DMS53 treated with DMSO at 0.1 percent for 48 hours (cell line): Measurements from ENCODE around the gene FAM20B.

Experiments
- DNase-seq: peaks from one replicate; lab custom pipeline; 2025; ENCODE audit not compliant: unreplicated experiment; lab: John Stamatoyannopoulos, UW

The FAM20B gene

DNA sequence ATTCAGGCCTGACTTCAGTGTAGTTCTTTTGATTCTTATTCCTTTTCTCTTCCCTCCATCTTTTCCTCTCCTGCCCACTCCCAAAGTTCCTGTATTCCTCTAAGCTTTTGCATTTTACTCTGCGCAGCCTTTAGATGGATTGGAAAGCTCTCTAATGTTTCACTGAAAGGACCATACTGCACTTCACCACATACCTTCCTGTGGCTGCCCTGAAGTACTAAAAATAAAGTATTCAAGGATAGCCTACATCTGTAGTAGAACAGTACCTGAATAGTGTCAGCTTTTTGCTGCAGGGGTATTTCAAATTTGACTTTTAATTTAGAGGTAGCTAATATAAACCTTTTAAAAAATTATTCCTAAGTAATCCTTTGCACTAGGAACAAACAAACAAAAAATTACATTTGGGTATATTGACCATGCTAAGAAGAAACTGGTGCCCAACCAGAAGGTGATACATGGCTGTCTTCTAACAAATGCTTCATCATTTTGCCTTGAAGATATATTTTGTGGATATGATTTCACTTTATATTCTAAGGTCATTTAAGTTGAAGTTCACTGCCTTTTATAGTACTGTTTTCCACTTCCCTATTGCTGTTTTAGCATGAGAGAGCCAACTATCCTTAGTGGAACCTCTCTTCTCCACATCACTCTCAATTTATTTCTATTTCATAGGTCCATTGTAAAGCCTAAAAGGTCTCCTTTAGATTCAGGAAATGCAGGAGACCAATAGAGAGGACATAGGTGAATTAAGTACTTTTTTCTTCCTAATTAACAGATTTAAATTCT, 22.8 kb downstream of the FAM20B start:
- no peak for DNase-seq

DNA sequence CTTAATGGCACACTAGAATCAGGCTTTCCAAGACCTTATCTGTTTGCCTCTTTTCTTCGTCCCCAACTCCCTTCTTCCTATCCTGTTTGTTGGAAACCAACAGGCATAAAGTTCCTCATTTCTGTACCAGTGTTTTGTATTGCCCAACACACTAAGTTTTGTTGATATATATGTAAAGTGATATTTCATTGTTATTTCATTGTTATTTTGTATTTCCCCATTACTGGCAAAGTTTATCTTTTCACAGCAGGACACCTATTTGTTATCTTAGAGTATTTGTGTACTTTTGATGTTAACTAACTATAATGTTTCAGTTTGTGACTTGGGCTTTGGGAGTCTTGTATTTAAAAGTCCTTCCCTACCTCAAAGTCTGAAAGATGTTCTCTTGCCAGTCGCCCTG, 27.1 kb downstream of the FAM20B start:
- no peak for DNase-seq

DNA sequence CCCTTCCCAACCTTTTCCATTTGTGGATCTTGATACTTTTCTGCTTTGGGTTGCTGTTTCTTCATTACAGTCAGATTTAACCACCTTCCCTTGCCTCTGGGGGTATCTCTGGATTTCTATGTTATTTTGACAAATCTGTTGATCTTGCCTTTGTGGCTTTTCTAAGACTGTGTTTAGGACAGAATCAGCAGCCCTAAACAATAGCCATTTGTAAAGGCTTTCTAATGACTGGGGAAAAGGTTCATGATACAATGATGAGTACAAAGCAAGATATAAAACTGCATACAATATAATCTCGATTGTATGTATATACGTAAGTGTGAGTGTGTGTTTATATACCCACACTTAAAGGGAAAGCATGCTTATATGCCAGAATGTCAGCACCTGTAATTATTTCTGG, 27.8 kb downstream of the FAM20B start:
- no peak for DNase-seq

DNA sequence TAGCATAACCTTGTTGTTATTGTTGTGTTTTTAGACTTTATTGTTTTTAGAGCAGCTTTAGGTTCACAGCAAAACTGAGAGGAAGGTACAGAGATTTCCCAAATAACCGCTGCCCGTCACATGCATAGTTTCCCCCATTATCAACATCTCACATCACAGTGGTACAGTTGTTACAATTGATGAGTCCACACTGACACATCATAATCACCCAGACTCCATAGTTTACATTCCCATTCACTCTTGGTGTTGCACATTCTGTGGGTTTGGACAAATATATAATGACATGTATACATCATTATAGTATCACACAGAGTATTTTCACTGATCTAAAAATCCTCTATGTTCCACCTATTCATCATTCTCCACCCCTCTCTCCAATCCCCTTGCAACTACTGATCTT, 30.2 kb downstream of the FAM20B start:
- DNase-seq = no peak

DNA sequence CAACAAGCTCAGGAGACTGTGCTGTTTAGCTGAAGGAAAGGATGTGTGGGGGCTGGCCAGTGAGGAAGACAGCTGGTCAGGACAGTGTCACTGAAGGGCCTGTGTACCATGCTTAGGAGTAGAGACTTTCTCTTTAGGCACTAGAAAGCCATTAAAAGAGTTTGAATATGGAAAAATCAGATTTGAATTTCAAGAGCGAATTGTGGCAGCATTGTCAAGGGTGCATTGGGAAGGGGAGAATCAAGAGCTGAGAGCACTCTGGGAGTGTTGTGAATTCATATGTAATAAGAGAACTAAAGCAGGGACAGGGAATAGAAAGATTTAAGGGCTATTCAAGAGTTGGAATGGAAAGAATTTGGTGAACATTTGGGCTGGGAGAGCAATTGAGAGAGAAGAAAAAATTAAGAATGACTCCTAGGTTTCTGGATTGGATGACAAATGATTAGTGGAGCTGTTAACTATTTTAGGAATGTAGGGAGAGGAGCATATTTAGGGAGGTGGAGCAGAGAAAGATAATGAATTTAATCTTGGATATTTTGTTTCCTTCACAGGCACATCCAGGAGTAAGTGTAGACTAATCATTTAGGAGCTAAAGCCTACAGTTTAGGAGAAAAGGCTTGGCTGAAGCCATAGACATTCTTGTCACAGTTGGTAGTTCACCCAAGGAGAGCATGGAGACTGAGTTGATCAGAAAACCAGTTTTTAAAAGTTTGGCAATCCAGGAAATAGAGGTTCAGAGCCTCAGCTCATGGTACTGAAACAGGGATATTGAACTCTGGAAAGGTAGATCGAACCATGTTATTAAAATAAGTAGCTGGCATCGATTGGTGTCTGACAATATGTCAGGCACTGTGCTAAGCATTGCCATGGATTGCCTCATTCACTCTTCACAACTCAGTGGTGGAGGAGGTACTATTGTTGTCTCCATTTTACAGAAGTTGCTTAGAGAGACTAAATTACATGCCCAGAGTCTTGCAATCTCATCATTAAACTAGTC, 33.1 kb downstream of the FAM20B start:
- DNase-seq = no peak

DNA sequence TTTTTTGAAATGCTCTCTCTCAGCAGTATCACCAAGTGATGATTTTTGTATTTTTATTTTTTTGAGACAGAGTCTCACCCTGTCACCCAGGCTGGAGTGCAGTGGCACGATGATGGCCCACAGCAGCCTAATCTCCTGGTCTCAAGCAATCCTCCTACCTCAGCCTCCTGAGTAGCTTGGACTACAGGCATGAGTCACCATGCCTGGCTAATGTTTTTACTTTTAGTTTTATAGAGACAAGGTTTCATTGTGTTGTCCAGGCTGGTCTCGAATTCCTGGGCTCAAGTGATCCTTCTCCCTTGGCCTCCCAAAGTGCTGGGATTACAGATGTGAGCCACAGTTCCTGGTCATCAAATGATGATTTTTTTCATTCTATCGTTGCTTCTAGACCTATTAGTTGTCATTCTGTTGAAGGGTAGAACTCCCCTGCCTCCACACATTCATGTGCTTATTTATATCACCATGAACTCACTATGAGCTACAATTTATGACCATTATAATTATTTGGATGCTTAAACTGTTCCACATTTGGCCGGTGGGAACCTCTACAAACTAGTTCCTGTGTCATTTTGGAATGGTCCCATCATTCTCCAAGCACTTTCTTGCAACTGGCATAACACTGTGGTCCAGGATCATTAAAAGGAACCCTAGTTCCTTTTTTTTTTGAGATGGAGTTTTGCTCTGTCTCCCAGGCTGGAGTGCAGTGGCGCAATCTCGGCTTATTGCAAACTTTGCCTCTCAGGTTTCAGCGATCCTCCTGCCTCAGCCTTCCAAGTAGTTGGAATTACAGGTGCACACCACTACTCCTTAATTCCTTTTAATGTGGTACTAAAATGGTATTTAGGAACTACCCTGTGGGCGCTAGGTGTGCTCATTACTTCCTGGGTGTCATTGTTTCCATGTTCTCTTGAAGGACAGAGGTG, 35.9 kb downstream of the FAM20B start:
- DNase-seq = no peak

DNA sequence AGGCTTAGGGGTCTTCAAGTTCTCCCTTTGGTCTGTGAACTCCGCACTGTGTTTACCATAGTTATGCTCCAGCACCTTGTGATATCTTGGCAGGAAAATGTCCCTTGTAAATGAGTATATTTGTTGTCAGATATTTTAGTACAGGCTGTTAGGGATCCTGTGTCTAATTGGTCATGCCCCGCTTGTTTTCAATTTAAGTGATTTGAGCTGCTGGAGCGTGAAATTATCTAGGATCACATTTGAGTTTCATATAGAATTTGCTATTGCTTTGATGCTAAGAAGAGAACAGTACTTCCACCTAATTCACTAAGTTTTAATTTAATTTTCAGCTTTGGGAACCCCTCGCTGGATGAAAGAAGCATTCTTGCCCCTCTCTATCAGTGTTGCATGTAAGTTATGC, 40.8 kb downstream of the FAM20B start:
- no peak for DNase-seq

DNA sequence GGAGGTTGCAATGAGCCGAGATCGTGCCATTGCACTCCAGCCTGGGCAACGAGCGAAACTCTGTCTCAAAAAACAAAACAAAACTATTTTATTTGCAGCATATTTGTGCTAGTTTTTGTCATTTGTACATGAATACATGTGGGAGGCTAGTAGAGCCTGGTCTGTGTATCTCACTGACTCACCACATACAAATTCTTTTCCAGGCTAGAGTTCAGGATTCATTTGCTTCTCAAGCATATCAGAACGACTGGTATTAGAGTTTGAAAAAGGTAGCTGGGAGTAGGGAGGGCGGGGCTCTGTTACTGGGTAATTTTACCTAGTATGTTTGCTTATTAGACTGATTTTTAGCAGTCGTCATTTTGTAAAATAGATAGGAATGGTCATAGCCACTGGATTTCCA, 51.7 kb downstream of the FAM20B start:
- no peak for DNase-seq

DNA sequence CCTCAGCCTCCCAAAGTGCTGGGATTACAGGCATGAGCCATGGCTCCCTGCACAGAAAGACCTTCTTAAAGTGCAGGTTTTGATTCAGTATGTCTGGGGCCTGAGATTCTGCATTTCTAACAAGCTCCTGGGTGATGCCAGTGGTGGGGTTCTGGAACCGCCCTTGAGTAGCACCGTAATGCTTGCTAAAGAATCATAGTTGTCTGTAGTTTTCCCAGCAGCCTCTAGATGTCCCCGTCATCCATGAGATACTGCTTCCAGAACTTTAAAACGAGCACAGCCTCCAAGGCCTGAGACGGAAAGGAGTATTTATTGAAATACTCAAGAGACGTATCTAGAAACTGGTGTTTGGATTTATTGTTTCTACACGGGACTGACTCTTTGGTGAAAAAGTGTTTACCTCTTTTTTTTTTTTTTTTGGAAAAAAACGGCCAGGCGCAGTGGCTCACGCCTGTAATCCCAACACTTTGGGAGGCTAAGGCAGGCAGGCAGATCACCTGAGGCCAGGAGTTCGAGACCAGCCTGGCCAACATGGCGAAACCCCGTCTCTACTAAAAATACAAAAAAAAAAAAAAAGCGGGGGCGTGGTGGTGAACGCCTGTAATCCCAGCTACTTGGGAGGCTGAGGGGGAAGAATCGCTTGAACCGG, 53.5 kb downstream of the FAM20B start:
- DNase-seq = peak; percentile 74

DNA sequence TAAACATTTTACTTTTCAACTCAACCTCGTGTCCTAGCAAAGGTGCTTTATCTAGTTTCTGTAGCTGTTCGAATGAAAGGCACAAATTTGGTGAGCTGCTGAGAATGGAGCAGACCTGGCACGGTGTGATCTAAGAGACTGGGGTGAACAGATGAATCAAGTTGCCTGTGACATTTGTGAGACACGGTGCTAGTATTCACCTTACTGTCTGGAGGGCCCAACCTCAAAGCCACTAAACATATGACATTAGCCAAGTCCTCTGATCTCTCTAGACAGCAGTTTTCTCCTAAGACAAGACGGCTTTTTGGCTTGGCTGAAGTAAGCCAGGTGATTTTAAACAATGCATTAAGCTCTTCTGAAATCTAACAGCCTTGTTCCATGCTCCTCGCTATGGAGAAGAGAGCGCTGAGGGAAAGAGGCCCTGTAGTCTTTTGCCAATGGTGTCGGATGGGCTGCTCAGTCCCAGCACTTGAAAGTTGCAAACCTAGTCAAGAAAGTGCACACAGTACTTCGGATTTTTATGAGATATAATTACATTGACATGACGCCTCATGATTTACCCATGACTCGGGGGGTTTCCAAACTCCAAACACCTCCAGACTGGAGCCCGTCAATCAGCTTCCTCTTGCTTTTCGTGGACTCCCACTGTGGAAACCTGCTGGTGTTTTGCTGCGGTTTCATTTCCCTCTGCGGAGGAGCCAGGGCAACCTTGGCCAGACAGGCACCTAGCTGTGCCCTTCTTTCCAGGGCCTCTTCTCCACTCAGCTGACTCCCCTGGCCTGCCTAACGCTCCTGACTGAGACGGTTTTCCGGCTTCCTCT, 55.4 kb downstream of the FAM20B start:
- DNase-seq = no peak

DNA sequence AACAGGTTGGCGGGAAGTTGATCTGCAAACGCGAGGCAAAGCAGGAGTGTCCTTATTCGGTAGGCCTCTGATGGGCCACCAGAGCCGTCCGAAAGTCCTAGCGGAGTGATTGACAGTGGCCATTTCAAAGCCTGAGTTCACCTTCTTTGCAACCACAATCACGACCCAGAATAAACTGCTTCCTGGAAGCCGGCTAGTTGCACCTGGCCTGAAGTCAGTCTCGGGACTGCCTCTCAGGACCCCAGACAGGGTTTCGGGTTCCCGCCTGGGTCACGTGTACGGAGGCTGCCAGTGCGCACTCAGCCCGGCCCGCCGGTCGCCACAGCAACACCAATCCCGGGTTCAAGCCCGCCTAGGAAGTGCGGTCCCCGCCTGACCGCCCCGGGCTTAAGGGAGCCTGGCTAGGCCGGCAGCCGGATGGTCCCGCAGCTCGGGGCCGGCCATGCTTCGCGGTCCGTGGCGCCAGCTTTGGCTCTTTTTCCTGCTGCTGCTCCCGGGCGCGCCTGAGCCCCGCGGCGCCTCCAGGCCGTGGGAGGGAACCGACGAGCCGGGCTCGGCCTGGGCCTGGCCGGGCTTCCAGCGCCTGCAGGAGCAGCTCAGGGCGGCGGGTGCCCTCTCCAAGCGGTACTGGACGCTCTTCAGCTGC, 56.1 kb downstream of the FAM20B start, which contains the start of gene TOR3A:
Gene TOR3A (plus strand): TSS at position 384 of the 646 bp plus-strand sequence. CDS start 59 bp downstream, at position 443.
- peak; percentile 95 for DNase-seq

DNA sequence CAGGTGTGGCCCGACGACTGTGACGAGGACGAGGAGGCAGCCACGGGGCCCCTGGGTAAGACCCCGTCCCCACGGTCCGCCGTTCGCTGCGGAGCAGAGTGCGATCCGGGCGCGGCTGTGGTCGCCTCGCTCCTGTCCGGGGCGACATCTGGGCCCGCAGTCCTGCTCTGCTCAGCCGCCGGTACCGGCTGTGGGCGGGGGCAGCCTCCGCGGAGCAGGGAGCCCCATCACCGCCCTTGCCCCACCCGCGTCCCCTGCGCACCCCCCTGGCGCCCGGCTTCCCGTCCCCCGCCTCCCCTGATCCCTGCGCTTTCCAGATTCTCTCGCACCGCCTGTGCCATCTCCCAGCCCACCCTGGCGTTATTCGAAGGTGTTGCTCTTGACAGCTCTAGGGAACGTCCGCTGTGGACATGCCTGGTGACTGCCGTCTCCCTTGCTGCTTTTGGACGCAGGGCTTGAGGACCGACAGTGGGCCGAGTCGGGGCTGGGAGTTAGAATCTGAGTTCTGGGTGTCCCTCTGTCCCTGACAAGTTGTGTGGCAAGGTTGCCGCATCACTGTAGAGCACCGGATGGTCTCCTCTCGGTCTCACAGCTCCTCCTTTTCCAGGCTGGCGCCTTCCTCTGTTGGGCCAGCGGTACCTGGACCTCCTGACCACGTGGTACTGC, 56.8 kb downstream of the FAM20B start:
- peak; percentile 6 for DNase-seq

DNA sequence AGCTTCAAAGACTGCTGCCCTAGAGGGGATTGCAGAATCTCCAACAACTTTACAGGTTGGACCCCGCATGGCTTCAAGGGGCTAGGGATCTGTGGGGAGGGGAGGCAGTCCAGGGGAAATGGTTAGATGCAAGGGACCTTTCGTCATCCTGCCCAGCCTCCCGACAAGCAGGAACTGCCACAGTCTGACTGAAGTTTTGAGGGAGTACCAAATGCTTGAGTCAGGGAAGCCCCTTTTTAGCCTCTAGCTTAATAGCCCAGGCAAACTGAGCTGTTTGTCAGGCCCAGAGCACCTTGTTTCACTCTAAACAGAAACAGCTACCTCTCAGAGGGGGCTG, 57.3 kb downstream of the FAM20B start:
- no peak for DNase-seq

DNA sequence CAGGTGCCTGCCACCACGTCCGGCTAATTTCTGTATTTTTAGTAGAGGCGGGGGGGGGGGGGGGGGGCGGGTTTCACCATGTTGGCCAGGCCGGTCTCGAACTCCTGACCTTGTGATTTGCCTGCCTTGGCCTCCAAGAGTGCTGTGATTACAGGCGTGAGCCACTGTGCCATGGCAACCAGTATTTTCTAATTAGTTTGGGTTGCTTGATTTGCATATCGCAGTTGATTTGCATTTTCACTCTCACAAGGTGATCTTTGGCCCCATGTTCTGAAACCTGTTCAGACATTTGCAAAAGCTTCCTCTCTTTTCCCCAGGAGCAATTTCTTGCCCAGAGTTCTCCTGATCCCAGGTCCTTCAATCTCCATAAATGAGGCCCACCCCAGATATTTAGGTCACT, 57.8 kb downstream of the FAM20B start:
- no peak for DNase-seq

DNA sequence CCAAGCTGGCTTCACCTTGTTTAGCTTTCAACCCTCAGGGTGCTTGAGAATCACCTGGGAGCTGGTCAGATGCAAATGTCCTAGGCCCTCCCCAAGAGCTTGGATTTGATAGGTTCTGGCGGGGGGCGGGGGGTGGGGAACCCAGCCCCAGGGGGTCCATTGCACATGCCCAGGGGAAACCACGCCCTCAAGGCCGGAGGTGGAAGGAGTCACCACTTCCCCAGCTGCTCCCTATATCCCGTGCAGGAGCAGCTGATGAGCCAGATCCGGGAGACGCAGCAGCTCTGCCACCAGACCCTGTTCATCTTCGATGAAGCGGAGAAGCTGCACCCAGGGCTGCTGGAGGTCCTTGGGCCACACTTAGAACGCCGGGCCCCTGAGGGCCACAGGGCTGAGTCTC, 62.0 kb downstream of the FAM20B start:
- DNase-seq = no peak

DNA sequence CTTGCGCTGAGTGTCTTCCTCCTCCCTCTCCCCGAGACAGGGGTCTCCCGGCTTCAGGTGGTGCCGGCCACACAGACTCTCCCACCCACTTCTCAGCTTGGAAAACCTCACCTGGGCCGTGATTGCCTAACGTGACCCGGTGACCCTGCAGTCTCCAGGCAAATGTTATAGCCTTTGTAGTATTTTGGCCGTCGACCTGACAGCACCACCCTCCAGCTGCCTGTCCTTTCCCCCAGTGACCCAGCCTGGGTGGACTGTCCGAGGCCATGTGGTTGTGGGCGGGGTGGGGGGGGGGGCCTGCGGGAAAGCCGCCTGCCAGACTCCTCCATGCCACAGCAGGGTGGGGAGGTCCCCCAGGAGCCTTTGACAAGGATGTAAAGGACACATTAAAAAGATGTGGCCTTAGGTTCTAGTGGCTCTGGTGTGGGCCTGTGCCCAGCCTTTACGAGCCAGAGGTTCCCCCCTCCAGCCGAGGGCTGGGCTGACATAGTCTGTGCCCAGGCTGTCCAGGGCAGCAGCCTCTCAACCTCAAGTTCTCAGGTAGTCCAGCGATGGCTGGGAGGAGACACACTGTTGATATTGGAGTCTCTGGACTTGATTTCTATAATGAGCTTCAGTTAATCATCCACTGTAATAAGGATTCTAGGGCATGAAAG, 64.3 kb downstream of the FAM20B start:
- no peak for DNase-seq

DNA sequence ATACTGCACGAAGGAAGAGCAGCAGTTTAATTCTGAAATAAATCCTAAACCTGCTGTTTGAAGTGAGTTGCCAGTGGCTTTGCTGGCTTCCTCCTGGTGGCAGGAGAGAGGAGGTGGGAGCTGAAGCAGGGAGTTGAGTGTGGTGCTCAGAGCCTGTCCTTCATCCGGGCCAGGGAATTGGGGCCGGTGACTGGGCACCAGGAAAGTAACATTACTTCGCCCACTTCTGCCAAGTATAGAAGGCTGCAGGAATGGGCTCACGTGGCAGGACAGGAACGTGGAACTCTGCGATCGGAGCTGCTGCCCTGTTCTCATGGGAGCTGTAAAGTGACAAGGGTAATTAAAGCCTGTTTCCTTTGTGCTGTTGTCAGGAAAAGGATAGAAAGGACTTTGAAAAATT, 64.8 kb downstream of the FAM20B start:
- DNase-seq = no peak

DNA sequence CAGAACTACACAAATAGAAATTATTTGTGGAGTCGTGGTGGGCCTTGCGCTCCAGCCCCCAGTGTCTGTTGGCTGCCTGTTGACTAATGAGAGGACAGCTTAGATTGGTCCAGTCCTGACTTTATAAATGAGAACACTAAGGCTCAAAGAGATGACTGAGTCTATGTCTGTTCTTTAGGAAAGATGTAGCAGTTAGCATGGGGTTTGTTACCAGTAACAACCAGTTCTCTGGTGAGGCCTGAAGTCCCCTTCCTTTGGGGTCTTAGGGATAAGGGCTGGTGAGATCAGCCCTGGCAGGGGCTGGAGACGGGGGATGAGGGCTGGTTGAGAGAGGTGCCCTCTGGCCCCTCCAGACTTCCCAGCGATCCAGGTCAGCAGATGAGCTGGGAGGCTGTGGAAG, 65.2 kb downstream of the FAM20B start:
- no peak for DNase-seq
